Activated B cell treated with CpG ODN at 0.5 μM for 24 hours (primary cell): ENCODE results near the gene TAS1R2. TPM values are rescaled to one million over a fixed set of nuclear protein-coding genes. Genes with fewer than 3 reads are reported as not detected.
"Not testable (repeated sequence)": the region's sequence is repeated elsewhere in the genome, so short reads cannot be mapped to it uniquely, and the experiment has no call there.

Experiments used
- ATAC-seq: fragments of 200-7000 bp; cut with Tn5 transposase; one replicate; pipeline ENCODE4 v1.10.0; 2021; ENCODE audit warnings: low read depth, mild to moderate bottlenecking, moderate library complexity
- CTCF ChIA-PET: fragments of 350-600 bp; sonication (Branson Sonifier 250); formaldehyde crosslinking; loops from one replicate; lab custom pipeline; 2021; ENCODE audit warnings: antibody characterized with exemption; lab: Charles Lee
- POLR2A ChIA-PET: fragments of 350-600 bp; sonication (Branson Sonifier 250); formaldehyde crosslinking; loops from one replicate; lab custom pipeline; 2021; ENCODE audit warnings: antibody characterized with exemption; lab: Charles Lee
- DNase-seq: peaks from one replicate; pipeline ENCODE4 v3.0.0; 2022
- H3K27ac Mint-ChIP-seq: one replicate; pipeline ENCODE4 v1.8.0; 2020; ENCODE audit warnings: mixed read lengths
- H3K27me3 Mint-ChIP-seq: one replicate; pipeline ENCODE4 v1.8.0; 2021; ENCODE audit warnings: mixed read lengths
- H3K36me3 Mint-ChIP-seq: one replicate; pipeline ENCODE4 v1.8.0; 2021; ENCODE audit warnings: low read depth, mixed read lengths
- H3K4me1 Mint-ChIP-seq: one replicate; pipeline ENCODE4 v1.8.0; 2021; ENCODE audit warnings: mixed read lengths
- H3K4me3 Mint-ChIP-seq: one replicate; pipeline ENCODE4 v1.8.0; 2020; ENCODE audit warnings: mild to moderate bottlenecking, mixed read lengths
- H3K9me3 Mint-ChIP-seq: one replicate; pipeline ENCODE4 v1.8.0; 2020; ENCODE audit warnings: mixed read lengths
- CTCF ChIP-seq: fragments of 200-600 bp; IDR thresholded peaks from one replicate; pipeline ENCODE4 v1.8.0; 2022; ENCODE audit warnings: antibody characterized with exemption, mild to moderate bottlenecking
- intact Hi-C: fragments of 100-400 bp; cut with micrococcal nuclease; formaldehyde crosslinking; loops from one replicate; pipeline ENCODE4 v1.15.1; 2024
- total RNA-seq: library from RNA; stranded (reverse); gene quantifications from 2 replicates; pipeline ENCODE4 v1.2.3, GENCODE V29; 2022

The TAS1R2 gene
- total RNA-seq, 1 donor from 2014 or later = not detected

- peaks cover 4% of the 10 kb centered on the region for H3K36me3 Mint-ChIP-seq
- DNase-seq = no peak
- POLR2A ChIA-PET = interaction anchor here (1.1 kb wide), 1 partner anchor 28 kb away, joined by 3 read pairs; no protein-coding TSS in a partner anchor
- peaks cover 18% of the 10 kb centered on the region for H3K4me1 Mint-ChIP-seq
- ATAC-seq = no peak
- no peaks in the 10 kb centered on the region for H3K9me3 Mint-ChIP-seq
- CTCF ChIA-PET = interaction anchor here (0.8 to 1.7 kb wide), 3 partner anchors 11 to 15 kb away, joined by 3 read pairs; no protein-coding TSS in a partner anchor
- no peak for TF ChIP-seq CTCF
- H3K27ac Mint-ChIP-seq = no peak overlapping the region
- no peak overlapping the region for H3K4me3 Mint-ChIP-seq
- H3K27me3 Mint-ChIP-seq = no peaks in the 10 kb centered on the region
- intact Hi-C loops = loop anchor here (10.0 kb wide), 1 partner anchor 415 kb away; the partner anchor contains the start of genes AKR7A2 and SLC66A1
These were observed 40.0 kb upstream of the TAS1R2 start for GRCh38 chr1:18899363-18900049.

GRCh38 chr1:18898567-18898966 lies 39.1 kb upstream of the TAS1R2 start:
- ChIA-PET CTCF (no interaction called here), POLR2A (no interaction called here)
- Mint-ChIP-seq H3K27ac (no peak overlapping the region), H3K36me3 (peaks cover 4% of the 10 kb centered on the region), H3K9me3 (no peaks in the 10 kb centered on the region), H3K4me1 (peaks cover 16% of the 10 kb centered on the region), H3K27me3 (no peaks in the 10 kb centered on the region), H3K4me3 (no peak overlapping the region)
- TF ChIP-seq CTCF = no peak
- DNase-seq (no peak), ATAC-seq (no peak)
- intact Hi-C loops = no loop called here

- Mint-ChIP-seq H3K27me3 (no peaks in the 10 kb centered on the region), H3K4me1 (no peaks in the 10 kb centered on the region), H3K4me3 (no peak overlapping the region), H3K36me3 (no peaks in the 10 kb centered on the region), H3K9me3 (no peaks in the 10 kb centered on the region), H3K27ac (no peak overlapping the region)
- DNase-seq = no peak
- ChIA-PET POLR2A (no interaction called here), CTCF (no interaction called here)
- intact Hi-C loops = no loop called here
- no peak for ATAC-seq
- no peak for TF ChIP-seq CTCF
These were observed 35.9 kb upstream of the TAS1R2 start for GRCh38 chr1:18895317-18895716.

- ChIA-PET POLR2A (interaction anchor here (0.5 to 1.5 kb wide), 3 partner anchors 10 to 116 kb away, joined by 3 to 6 read pairs (median 6); partner anchors contain the start of gene ALDH4A1), CTCF (interaction anchor here (0.9 to 1.9 kb wide), 4 partner anchors 14 to 20 kb away, joined by 3 to 6 read pairs (median 4); no protein-coding TSS in a partner anchor)
- Mint-ChIP-seq H3K27ac (no peak overlapping the region), H3K9me3 (no peaks in the 10 kb centered on the region), H3K4me3 (no peak overlapping the region), H3K36me3 (no peaks in the 10 kb centered on the region), H3K4me1 (no peaks in the 10 kb centered on the region), H3K27me3 (no peaks in the 10 kb centered on the region)
- DNase-seq = no peak
- TF ChIP-seq CTCF = no peak
- no peak for ATAC-seq
- intact Hi-C loops = no loop called here
These were observed 33.7 kb upstream of the TAS1R2 start for GRCh38 chr1:18893120-18893519.

- POLR2A ChIA-PET, CTCF ChIA-PET: not testable (repeated sequence)
These were observed 32.4 kb upstream of the TAS1R2 start for GRCh38 chr1:18891858-18892257.

More at GRCh38 chr1:18891858-18892257, 32.4 kb upstream of the TAS1R2 start:
- H3K36me3 Mint-ChIP-seq, H3K4me1 Mint-ChIP-seq, H3K27ac Mint-ChIP-seq, ATAC-seq, H3K27me3 Mint-ChIP-seq, intact Hi-C loops, DNase-seq, H3K4me3 Mint-ChIP-seq, H3K9me3 Mint-ChIP-seq: not testable (repeated sequence)
